Endothelial cell (in vitro differentiated cells): ENCODE data around the gene GRAMD1B. TPM values are rescaled to one million over a fixed set of nuclear protein-coding genes. Genes with fewer than 3 reads are reported as not detected.

Experiments
- DNase-seq: peaks from one replicate; pipeline ENCODE4 v3.0.0; 2021; ENCODE audit warnings: low spot score
- H3K27ac Mint-ChIP-seq: one replicate; pipeline ENCODE4 v1.8.0; 2021; ENCODE audit warnings: mixed read lengths, inconsistent platforms; ENCODE audit not compliant: unreplicated experiment
- H3K27me3 Mint-ChIP-seq: one replicate; pipeline ENCODE4 v1.8.0; 2021; ENCODE audit warnings: mild to moderate bottlenecking, moderate library complexity, mixed read lengths, inconsistent platforms; ENCODE audit not compliant: unreplicated experiment
- H3K36me3 Mint-ChIP-seq: one replicate; pipeline ENCODE4 v1.8.0; 2021; ENCODE audit warnings: mild to moderate bottlenecking, low read depth, mixed read lengths, inconsistent platforms; ENCODE audit not compliant: unreplicated experiment
- H3K4me1 Mint-ChIP-seq: one replicate; pipeline ENCODE4 v1.8.0; 2021; ENCODE audit warnings: mild to moderate bottlenecking, mixed read lengths, inconsistent platforms; ENCODE audit not compliant: unreplicated experiment
- H3K4me3 Mint-ChIP-seq: one replicate; pipeline ENCODE4 v1.8.0; 2021; ENCODE audit warnings: mild to moderate bottlenecking, mixed read lengths, inconsistent platforms; ENCODE audit not compliant: unreplicated experiment
- H3K9me3 Mint-ChIP-seq: one replicate; pipeline ENCODE4 v1.8.0; 2021; ENCODE audit warnings: mixed read lengths, inconsistent platforms; ENCODE audit not compliant: unreplicated experiment
- CTCF ChIP-seq: fragments of 200-600 bp; sonication (generic); IDR thresholded peaks from one replicate; pipeline ENCODE4 v1.5.0; 2021; ENCODE audit warnings: antibody characterized with exemption; ENCODE audit not compliant: unreplicated experiment
- total RNA-seq: library from RNA; stranded (reverse); fragmentation: NEBNext Ultra II Directional; extraction: Animal tissue kit (Norgen Biotek cat#: 25700); gene quantifications from one replicate; pipeline ENCODE4 v1.2.1, GENCODE V29; 2021; ENCODE audit not compliant: unreplicated experiment

GRAMD1B gene
- total RNA-seq, 1 donor from 2014 or later: 49.6 TPM

DNA sequence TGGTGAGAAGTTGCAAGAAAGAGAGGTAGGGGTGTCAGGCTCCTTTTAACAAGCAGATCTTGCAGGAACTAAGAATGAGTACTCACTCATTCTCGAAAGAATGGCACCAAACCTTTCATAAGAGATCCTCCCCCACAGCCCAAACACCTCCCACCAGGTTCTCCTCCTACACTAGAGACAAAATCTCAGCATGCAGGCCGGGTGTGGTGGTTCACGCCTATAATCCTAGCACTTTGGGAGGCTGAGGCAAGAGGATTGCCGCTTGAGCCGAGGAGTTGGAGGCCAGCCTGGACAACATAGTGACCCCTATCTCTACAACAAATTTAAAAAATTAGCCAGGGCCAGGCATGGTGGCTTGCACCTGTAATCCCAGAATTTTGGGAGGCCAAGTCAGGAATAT, 11.1 kb downstream of the GRAMD1B start:
- TF ChIP-seq CTCF: no peak
- H3K27ac Mint-ChIP-seq: no peak overlapping the region
- H3K4me1 Mint-ChIP-seq: peaks cover 18% of the 10 kb centered on the region

DNA sequence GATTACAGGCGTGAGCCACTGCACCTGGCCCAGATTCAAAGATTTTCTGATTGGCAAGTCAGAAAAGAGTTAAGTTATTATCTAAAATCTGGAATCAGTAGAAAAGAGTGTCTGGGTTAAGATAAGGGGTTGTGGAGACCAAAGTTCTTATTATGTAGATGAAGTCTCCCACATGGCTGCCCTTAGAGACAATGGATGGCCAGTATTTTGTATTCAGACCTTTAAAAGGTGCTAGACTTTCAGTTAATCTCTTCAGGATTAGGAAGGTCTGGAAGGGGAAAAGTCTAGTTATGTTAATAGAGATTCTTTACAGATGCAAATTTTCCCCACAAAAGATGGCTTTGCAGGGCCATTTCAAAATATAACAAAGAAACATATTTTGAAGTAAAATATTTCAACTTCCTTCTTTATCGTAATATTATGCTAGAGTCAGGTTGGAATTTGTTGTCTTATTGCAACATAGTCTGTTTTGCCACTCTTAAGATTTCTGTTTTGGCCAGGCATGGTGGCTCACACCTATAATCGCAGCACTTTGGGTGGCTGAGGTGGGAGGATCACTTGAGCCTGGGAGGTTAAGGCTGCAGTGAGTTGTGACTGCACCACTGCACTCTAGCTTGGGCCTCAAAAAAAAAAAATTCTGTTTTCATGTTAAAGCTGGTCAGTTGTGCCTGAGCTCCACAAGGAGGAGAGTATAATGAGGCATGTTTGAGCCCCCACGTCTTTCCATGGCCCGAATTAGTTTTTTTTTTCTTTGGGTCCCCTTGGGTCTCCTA, 14.0 kb downstream of the GRAMD1B start:
- no peak for TF ChIP-seq CTCF
- Mint-ChIP-seq H3K27ac (no peak overlapping the region), H3K4me1 (peaks cover 4% of the 10 kb centered on the region), H3K27me3 (no peaks in the 10 kb centered on the region), H3K9me3 (no peaks in the 10 kb centered on the region), H3K4me3 (no peak overlapping the region), H3K36me3 (peaks cover 16% of the 10 kb centered on the region)
- no peak for DNase-seq

More for the DNA sequence above, 11.1 kb downstream of the GRAMD1B start:
- no peak for DNase-seq
- Mint-ChIP-seq H3K36me3 (peaks cover 21% of the 10 kb centered on the region), H3K27me3 (peaks cover 2% of the 10 kb centered on the region), H3K9me3 (no peaks in the 10 kb centered on the region), H3K4me3 (no peak overlapping the region)

GRCh38 chr11:123448823-123449222, 18.8 kb downstream of the GRAMD1B start:
- H3K36me3 Mint-ChIP-seq: peaks cover 16% of the 10 kb centered on the region
- DNase-seq: no peak
- no peak overlapping the region for H3K4me3 Mint-ChIP-seq
- TF ChIP-seq CTCF: no peak
- peaks cover 24% of the 10 kb centered on the region for H3K4me1 Mint-ChIP-seq
- no peak overlapping the region for H3K27ac Mint-ChIP-seq
- H3K9me3 Mint-ChIP-seq: no peaks in the 10 kb centered on the region
- H3K27me3 Mint-ChIP-seq: no peaks in the 10 kb centered on the region

GRCh38 chr11:123449436-123449835, 19.4 kb downstream of the GRAMD1B start:
- H3K36me3 Mint-ChIP-seq: peaks cover 16% of the 10 kb centered on the region

More at GRCh38 chr11:123449436-123449835, 19.4 kb downstream of the GRAMD1B start:
- Mint-ChIP-seq H3K27ac (no peak overlapping the region), H3K9me3 (no peaks in the 10 kb centered on the region), H3K4me3 (no peak overlapping the region), H3K27me3 (no peaks in the 10 kb centered on the region), H3K4me1 (peaks cover 30% of the 10 kb centered on the region)
- TF ChIP-seq CTCF: no peak
- DNase-seq: no peak
